HepG2 (cell line): ENCODE measurements around the gene TAF1C.

Source experiments
- CHCHD3 ChIP-seq: sonication (generic); formaldehyde crosslinking; IDR thresholded peaks from 2 replicates; pipeline ENCODE4 v1.8.0; 2022; ENCODE audit warnings: mild to moderate bottlenecking, missing genetic modification reagents, moderate library complexity
- CTCF ChIP-seq: sonication (generic); formaldehyde crosslinking; IDR thresholded peaks from 2 replicates; pipeline ENCODE4 v1.5.0; 2020; ENCODE audit warnings: mild to moderate bottlenecking, missing genetic modification reagents, moderate library complexity
- JUN ChIP-seq: sonication (generic); formaldehyde crosslinking; IDR thresholded peaks from 2 replicates; pipeline ENCODE4 v1.4.0; 2020; ENCODE audit warnings: mild to moderate bottlenecking, missing genetic modification reagents
- NR2F2 ChIP-seq: IDR thresholded peaks from 2 replicates; pipeline ENCODE4 v1.6.1; 2012; ENCODE audit warnings: low read depth, inconsistent platforms, borderline replicate concordance
- REST ChIP-seq, 2 experiments: IDR thresholded peaks; 2 replicates each; pipeline ENCODE4 v1.6.1; 2011 to 2012; ENCODE audit warnings: low read length in 2 of 2, borderline replicate concordance in 1 of 2, low read depth in 1 of 2, mild to moderate bottlenecking in 1 of 2, moderate library complexity in 1 of 2
- SMAD1 ChIP-seq: sonication (generic); formaldehyde crosslinking; IDR thresholded peaks from 2 replicates; pipeline ENCODE4 v1.4.0; 2020; ENCODE audit warnings: missing genetic modification reagents, low read depth, mild to moderate bottlenecking, borderline replicate concordance
- SNRNP70 ChIP-seq: fragments of 200-400 bp; formaldehyde crosslinking; IDR thresholded peaks from 2 replicates; pipeline ENCODE4 v1.6.1; 2017; ENCODE audit warnings: mild to moderate bottlenecking, low read depth, low read length, moderate library complexity
- SP1 ChIP-seq, 2 experiments: fragments of 450-650 bp in 1 of 2; sonication (generic) in 1 of 2; formaldehyde crosslinking in 1 of 2; IDR thresholded peaks; 2 replicates each; pipeline versions ENCODE4 v1.4.0 to v1.6.1; 2016 to 2020; ENCODE audit warnings: missing genetic modification reagents in 1 of 2
- XRCC5 ChIP-seq: fragments of 200-400 bp; formaldehyde crosslinking; optimal IDR thresholded peaks from 2 replicates; pipeline ENCODE3; 2017; ENCODE audit warnings: mild to moderate bottlenecking, low read length
- ZBED4 ChIP-seq: sonication (generic); formaldehyde crosslinking; IDR thresholded peaks from 2 replicates; pipeline ENCODE4 v1.4.0; 2020; ENCODE audit warnings: missing genetic modification reagents, borderline replicate concordance
- ZNF207 ChIP-seq: fragments of 450-650 bp; IDR thresholded peaks from 2 replicates; pipeline ENCODE4 v1.6.1; 2016; ENCODE audit warnings: antibody characterized with exemption, borderline replicate concordance
- ZNF737 ChIP-seq: sonication (generic); formaldehyde crosslinking; IDR thresholded peaks from 2 replicates; pipeline ENCODE4 v1.5.0; 2020; ENCODE audit warnings: missing genetic modification reagents, mild to moderate bottlenecking, borderline replicate concordance

- no peak for TF ChIP-seq ZNF737 (CRISPR knock-in tag)
- TF ChIP-seq CTCF (CRISPR knock-in tag), result no peak
- TF ChIP-seq NR2F2, result no peak
- no peak for TF ChIP-seq SP1 (IDR thresholded peaks at IDR 0.05)
- no peak for TF ChIP-seq SP1 (CRISPR knock-in tag; IDR thresholded peaks at IDR 0.05)
- no peak for TF ChIP-seq SMAD1 (CRISPR knock-in tag)
- no peak for TF ChIP-seq XRCC5
- TF ChIP-seq ZNF207, result no peak
- no peak for TF ChIP-seq JUN
- TF ChIP-seq CHCHD3 (CRISPR knock-in tag), result no peak
- no peak for TF ChIP-seq SNRNP70
- TF ChIP-seq REST (IDR thresholded peaks at IDR 0.05; ENCODE audit: borderline replicate concordance in 1 of 2, low read depth in 1 of 2, low read length in 2 of 2), result no peak
- TF ChIP-seq ZBED4 (CRISPR knock-in tag), result no peak
These were observed 21.0 kb upstream of the TAF1C start for GRCh38 chr16:84207879-84208278.
